Caki2 (cell line): ENCODE results near the gene DAD1. TPM values are rescaled to one million over a fixed set of nuclear protein-coding genes. Genes with fewer than 3 reads are reported as not detected.
"Not testable (repeated sequence)": the region's sequence is repeated elsewhere in the genome, so short reads cannot be mapped to it uniquely, and the experiment has no call there.

Experiments
- DNase-seq: peaks from one replicate; pipeline ENCODE4 v3.0.0-alpha.2; 2015; ENCODE audit warnings: low read depth
- in situ Hi-C: cut with HindIII; loops from 2 replicates; pipeline ENCODE4 v1.10.0; 2016; ENCODE audit warnings: low sequenced_read_pairs, low pct_unique_long_range_greater_than_20kb, mixed read lengths
- total RNA-seq: library from RNA; depleted of rRNA; stranded (reverse); fragments of >200 nt; shearing (Covaris generic); gene quantifications from 2 replicates; pipeline ENCODE4 v1.2.3, GENCODE V29; 2014; ENCODE audit warnings: low replicate concordance

Gene DAD1
- total RNA-seq, 1 experiment from 2014 or later: 398 TPM

GRCh38 chr14:22557846-22558220 lies 31.2 kb downstream of the DAD1 start:
- in situ Hi-C loops: no loop called here
- no peak for DNase-seq

DNA sequence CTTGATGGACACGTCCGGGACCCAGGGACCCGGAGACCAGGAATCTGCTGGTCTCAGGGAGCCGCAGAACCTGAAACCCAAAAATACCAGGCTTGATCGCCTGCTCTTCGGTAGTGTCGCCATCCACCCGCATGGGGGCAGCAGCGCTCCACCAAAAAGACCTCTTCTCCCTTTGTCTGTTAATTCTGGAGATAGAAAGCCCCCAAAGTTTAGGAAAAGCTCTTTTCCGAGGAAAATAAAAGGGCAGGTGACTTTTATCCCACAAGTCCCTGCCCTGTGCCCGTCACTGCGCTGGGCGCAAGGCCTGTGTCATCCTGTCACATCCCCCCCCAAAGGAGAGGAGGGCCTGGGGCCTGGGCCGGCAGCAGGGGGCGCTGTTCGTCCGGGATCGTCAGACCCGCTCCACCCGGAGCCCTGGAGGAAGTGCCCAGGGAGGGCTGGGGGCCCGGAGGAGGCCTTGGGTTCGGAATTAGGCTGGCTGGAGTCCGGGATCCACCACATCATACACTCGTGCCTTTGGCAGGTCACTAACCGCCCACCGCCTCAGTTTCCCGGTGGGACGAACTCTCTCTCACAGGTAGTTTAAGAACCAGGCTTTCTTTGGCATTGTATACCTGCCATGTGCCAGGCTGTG lies 31.9 kb downstream of the DAD1 start:
- in situ Hi-C loops: no loop called here
- peak; percentile 69 for DNase-seq

DNA sequence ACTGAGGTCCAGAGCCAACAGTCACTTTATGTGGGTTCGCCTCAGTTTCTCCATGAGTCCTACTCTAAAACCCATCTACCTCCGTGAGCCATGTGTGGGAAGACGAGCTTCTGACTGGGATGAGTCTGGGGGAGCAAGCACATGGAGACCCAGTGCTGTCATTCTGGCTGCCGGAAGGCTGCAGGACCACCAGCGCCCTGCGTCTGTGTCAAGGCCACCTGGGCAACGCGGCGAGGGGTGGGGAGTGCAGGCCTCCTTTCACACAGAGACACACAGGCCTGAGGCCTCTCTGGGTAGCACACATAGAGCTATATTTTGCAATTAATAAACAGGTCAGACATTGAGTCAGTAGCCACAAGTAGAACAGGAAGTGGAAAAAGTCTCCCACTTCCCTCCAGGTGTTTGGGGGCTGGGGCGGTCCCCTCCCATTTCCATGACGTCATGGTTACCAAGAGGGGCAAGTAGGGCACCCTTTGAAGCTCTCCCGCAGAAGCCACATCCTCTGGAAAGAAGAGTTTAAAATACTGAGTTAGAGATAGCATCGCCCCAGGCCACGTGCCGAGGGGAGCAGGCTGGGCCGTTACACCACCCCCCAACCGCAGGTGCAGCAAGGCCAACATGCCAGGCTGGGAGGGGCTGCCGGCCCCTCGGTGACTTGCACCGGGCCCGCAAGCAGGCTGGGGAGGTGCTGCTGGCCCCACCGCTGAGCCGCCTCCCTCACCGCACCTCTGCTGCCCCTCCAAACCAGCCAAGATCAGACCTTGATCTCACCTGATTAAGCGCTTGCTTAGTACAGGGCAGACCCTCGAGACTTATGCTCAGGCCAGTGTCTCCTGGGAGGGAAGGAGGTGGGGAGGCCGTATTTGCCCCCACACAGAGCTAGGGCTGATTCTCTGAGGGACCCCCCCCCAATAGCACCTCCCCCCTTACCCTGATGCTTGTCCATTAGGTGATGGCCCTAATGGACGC lies 32.7 kb downstream of the DAD1 start:
- DNase-seq: no peak
- in situ Hi-C loops: no loop called here

DNA sequence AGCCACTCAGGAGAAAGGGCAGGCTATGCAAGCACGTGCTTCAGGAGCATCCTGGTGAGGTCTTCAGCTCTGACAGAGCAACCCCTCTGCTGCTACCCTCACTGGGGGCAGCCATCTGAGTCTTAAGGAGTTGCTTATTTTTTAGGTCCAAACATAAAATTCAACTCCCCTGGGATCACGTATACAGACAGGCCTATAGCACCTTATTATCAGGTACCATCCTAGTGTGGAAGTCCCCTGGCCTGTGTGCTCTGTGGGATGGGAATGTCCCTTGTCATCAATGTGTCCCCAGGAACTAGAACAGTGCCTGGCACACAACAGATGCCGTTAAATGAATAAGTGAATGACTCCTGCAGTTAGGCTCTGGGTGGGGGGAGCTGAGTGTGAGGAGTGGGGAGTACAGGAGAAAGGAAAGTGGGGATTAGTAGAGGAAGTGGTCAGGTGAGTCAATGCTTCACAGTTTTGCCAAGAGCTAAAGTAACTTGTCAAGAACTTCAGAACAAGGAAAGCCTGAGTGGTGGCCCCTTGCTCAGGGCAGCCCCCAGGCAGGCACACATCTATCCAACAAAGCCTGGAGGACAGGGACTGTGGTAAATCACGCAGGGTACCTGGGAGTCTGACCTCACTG lies 33.5 kb downstream of the DAD1 start:
- DNase-seq: no peak
- in situ Hi-C loops: no loop called here

DNA sequence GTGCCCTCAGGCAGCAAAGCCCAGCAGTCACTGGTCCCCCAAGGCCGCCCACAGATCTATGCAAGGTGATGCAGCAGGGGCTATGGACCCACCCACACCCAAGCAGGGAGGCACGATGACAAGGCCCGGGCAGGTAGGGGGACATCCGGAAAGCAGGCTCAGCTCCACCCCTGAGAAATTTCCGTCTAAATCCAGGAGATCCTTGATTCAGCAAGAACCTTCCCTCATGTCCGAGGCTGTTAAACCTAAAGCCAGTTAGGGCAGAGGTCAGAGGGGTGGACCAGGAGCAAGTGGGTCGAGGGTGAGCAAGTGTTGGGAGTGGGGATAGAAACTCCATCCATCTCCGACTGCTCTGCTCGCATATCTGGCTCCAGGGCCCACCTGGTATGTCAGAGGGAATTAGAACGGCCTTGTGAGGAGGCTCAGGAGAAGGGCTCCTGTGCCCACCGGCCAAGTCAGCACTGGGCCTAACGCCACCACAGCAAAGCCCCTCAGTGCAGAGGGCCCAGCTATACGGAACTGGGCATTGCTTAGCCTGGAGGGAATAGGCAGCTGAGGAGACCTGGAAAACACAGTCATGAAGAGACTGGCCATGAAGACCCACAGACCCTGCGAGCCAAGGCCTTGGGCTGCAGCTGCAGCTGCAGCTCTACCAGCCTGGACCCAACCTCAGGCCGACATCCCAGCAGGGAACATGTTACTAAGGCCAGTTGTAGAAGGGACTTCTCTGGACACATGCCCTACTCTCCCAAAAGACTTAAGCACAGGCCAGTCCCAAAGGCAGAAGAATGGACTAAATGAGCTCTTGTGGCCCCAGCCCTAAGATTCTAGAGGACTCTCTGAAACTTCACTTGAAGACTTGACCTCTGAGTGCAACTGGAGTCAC lies 34.3 kb downstream of the DAD1 start:
- in situ Hi-C loops: no loop called here
- DNase-seq: no peak

GRCh38 chr14:22553861-22554497 lies 35.0 kb downstream of the DAD1 start:
- DNase-seq, in situ Hi-C loops: not testable (repeated sequence)

DNA sequence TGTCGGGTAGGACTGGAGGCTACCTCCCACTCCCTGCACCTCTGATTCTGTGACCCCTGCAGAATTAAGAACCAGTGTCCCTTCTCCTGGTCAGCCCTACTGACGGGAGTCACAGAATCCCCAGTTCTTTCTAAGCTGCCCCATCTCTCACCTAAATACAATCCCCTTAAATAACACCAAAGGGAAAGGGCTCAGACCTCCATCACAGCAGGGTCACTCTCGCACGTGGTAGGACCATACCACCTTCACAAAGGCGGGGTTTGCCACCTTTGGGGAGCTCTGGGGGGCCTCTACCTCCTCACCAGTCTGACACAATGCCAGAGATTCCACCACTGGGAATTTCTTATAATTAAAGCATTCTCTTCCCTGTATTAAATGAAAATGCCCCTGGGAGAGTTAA lies 35.6 kb downstream of the DAD1 start:
- DNase-seq: no peak
- in situ Hi-C loops: no loop called here

DNA sequence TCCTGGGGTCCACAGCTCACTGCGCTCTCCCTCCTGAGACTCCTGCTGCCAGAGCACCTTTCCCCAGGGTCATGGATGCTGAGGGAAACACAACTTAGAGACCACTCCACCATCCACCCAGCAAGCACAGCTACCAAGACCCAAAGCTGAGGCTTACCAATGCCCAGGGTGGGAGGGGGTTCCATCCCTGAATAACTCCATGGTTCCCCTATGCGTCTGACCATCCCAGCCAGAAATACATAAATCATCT lies 36.3 kb downstream of the DAD1 start:
- DNase-seq: no peak
- in situ Hi-C loops: no loop called here

- in situ Hi-C loops: no loop called here
- no peak for DNase-seq
Measured at GRCh38 chr14:22552001-22552826, 36.8 kb downstream of the DAD1 start.

GRCh38 chr14:22551605-22551997 lies 37.4 kb downstream of the DAD1 start:
- in situ Hi-C loops: no loop called here
- DNase-seq: no peak

GRCh38 chr14:22549981-22550673 lies 38.9 kb downstream of the DAD1 start:
- no peak for DNase-seq
- in situ Hi-C loops: no loop called here

GRCh38 chr14:22549324-22549962 lies 39.6 kb downstream of the DAD1 start:
- in situ Hi-C loops: no loop called here
- no peak for DNase-seq

DNA sequence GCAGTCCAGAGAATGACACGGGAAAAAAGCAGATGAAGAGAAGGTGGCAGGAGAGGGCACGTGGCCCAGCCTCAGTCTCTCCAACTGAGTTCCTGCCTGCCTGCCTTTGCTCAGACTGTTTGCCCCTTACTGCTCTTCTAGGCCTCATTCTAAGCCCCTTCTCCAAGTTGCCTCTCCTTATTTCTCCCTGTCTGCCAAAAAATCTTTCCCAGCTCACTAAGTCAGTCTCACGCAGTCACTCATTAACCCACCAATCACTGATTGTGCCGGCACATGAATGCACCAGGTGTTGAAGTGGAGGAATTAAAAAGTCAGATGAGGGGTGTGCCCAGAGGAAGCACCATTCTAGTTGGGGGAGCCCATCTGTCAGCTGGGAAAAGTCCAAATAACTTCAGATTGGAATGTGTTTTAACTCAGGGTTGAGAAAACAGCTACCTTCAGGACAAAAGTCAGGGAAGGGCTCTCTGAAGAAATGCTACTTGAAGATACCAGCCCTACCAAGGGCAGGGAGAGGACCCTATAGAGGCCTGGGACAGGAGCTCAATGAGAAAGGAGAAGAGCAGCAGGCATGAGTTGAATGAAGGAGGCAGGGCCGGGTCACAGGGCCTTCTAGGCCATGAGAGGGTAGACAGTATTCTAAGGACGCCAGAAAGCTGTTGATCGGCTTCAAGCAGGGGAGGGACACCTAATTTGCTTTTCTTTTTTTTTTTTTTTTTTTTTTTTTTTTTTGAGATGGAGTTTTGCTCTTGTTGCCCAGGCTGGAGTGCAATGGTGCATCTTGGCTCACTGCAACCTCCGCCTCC lies 40.9 kb downstream of the DAD1 start:
- in situ Hi-C loops: no loop called here
- no peak for DNase-seq

DNA sequence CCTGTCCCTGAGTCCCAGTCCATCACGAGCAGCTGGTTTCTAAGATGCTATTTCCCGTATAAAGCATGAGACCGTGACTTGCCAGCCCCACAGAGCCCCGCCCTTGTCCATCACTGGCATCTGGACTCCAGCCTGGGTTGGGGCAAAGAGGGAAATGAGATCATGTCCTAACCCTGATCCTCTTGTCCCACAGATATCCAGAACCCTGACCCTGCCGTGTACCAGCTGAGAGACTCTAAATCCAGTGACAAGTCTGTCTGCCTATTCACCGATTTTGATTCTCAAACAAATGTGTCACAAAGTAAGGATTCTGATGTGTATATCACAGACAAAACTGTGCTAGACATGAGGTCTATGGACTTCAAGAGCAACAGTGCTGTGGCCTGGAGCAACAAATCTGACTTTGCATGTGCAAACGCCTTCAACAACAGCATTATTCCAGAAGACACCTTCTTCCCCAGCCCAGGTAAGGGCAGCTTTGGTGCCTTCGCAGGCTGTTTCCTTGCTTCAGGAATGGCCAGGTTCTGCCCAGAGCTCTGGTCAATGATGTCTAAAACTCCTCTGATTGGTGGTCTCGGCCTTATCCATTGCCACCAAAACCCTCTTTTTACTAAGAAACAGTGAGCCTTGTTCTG lies 41.6 kb downstream of the DAD1 start:
- in situ Hi-C loops: no loop called here
- no peak for DNase-seq

GRCh38 chr14:22546722-22547071 lies 42.3 kb downstream of the DAD1 start:
- in situ Hi-C loops: no loop called here
- DNase-seq: no peak
